Neural cell (in vitro differentiated cells): Measurements from ENCODE around the gene SLC8A3. TPM values are rescaled to one million over a fixed set of nuclear protein-coding genes. Genes with fewer than 3 reads are reported as not detected.
A peak's percentile ranks its signal among the peaks of the same experiment; 100 is the strongest.

Experiments
- H2AFZ ChIP-seq: fragments of 200-600, 300-800 bp; sonication (generic), shearing (Covaris generic); 2 replicates; pipeline ENCODE4 v1.6.0; 2014; ENCODE audit warnings: low read depth, mild to moderate bottlenecking, antibody characterized with exemption, low read length, moderate library complexity
- H3F3A ChIP-seq: fragments of 200-600 bp; shearing (Covaris generic); 2 replicates; pipeline ENCODE4 v1.6.1; 2016; ENCODE audit warnings: mild to moderate bottlenecking, moderate library complexity, mixed read lengths, antibody characterized with exemption, low read length; ENCODE audit not compliant: insufficient read depth, poor library complexity, severe bottlenecking
- H3K27ac ChIP-seq: fragments of 200-600, 300-800 bp; sonication (generic), shearing (Covaris generic); 2 replicates; pipeline ENCODE4 v1.5.1; 2014; ENCODE audit warnings: mild to moderate bottlenecking, low read length, moderate library complexity
- H3K27me3 ChIP-seq: fragments of 300-800, 200-600 bp; sonication (generic), shearing (Covaris generic); 2 replicates; pipeline ENCODE4 v1.6.0; 2014; ENCODE audit warnings: mild to moderate bottlenecking, low read depth, low read length, moderate library complexity; ENCODE audit not compliant: insufficient read depth
- H3K36me3 ChIP-seq: fragments of 300-800, 200-600 bp; sonication (generic), shearing (Covaris generic); 2 replicates; pipeline ENCODE4 v1.5.1; 2014; ENCODE audit warnings: mild to moderate bottlenecking, antibody characterized with exemption, low read length, moderate library complexity; ENCODE audit not compliant: insufficient read depth
- H3K4me2 ChIP-seq: fragments of 300-800, 200-600 bp; sonication (generic), shearing (Covaris generic); 2 replicates; pipeline ENCODE4 v1.6.0; 2014; ENCODE audit warnings: mild to moderate bottlenecking, low read length
- H3K4me3 ChIP-seq: fragments of 300-800, 200-600 bp; sonication (generic), shearing (Covaris generic); 2 replicates; pipeline ENCODE4 v1.5.1; 2014; ENCODE audit warnings: mild to moderate bottlenecking, low read length, moderate library complexity
- H3K79me2 ChIP-seq: fragments of 200-600 bp; shearing (Covaris generic); replicated peaks from 2 replicates; pipeline ENCODE4 v1.6.0; 2014; ENCODE audit warnings: mild to moderate bottlenecking, low read length, moderate library complexity; ENCODE audit not compliant: insufficient read depth
- H3K9ac ChIP-seq: fragments of 300-800, 200-600 bp; sonication (generic), shearing (Covaris generic); 2 replicates; pipeline ENCODE4 v1.6.1; 2016; ENCODE audit warnings: mild to moderate bottlenecking, low read length, mixed read lengths
- H3K9me2 ChIP-seq: fragments of 200-600 bp; shearing (Covaris generic); 2 replicates; pipeline ENCODE4 v1.6.1; 2016; ENCODE audit warnings: mild to moderate bottlenecking, low read length, mixed read lengths; ENCODE audit not compliant: insufficient read depth
- H3K9me3 ChIP-seq: fragments of 200-600, 300-800 bp; sonication (generic), shearing (Covaris generic); 2 replicates; pipeline ENCODE4 v1.6.1; 2016; ENCODE audit warnings: mild to moderate bottlenecking, mixed run types, low read length, moderate library complexity, mixed read lengths
- H4K20me1 ChIP-seq: fragments of 200-600 bp; shearing (Covaris generic); 2 replicates; pipeline ENCODE4 v1.6.1; 2016; ENCODE audit warnings: mild to moderate bottlenecking, mixed run types; ENCODE audit not compliant: insufficient read depth
- EP300 ChIP-seq: fragments of 450-650 bp; conservative IDR thresholded peaks from 2 replicates; pipeline ENCODE4 v1.6.1; 2014; ENCODE audit warnings: antibody characterized with exemption, mild to moderate bottlenecking, moderate library complexity; ENCODE audit not compliant: poor library complexity, severe bottlenecking
- EZH2 ChIP-seq: fragments of 200-600, 300-800 bp; shearing (Covaris generic), sonication (generic); IDR thresholded peaks from 2 replicates; pipeline ENCODE4 v1.6.1; 2014; ENCODE audit warnings: antibody characterized with exemption, low read length, borderline replicate concordance, mild to moderate bottlenecking; ENCODE audit not compliant: insufficient read depth, poor library complexity, severe bottlenecking
- MXI1 ChIP-seq: fragments of 450-650 bp; conservative IDR thresholded peaks from 2 replicates; pipeline ENCODE4 v1.6.1; 2014; ENCODE audit warnings: antibody characterized with exemption, mild to moderate bottlenecking; ENCODE audit not compliant: poor library complexity, severe bottlenecking
- POLR2AphosphoS5 ChIP-seq: IDR thresholded peaks from 2 replicates; pipeline ENCODE4 v1.6.1; 2012
- RAD21 ChIP-seq: fragments of 450-650 bp; conservative IDR thresholded peaks from 2 replicates; pipeline ENCODE4 v1.6.1; 2014; ENCODE audit warnings: antibody characterized with exemption, mild to moderate bottlenecking, moderate library complexity
- SMC3 ChIP-seq: fragments of 450-650 bp; conservative IDR thresholded peaks from 2 replicates; pipeline ENCODE4 v1.6.1; 2014; ENCODE audit warnings: antibody characterized with exemption, mild to moderate bottlenecking, moderate library complexity; ENCODE audit not compliant: poor library complexity
- TAF1 ChIP-seq: IDR thresholded peaks from 2 replicates; pipeline ENCODE4 v1.6.1; 2012; ENCODE audit warnings: low read depth
- polyA plus RNA-seq: library from polyadenylated mRNA; depleted of rRNA; stranded (reverse); fragments of >200 nt; gene quantifications from 2 replicates; pipeline ENCODE4 v1.2.3, GENCODE V29; 2014
- TF ChIP-seq, protein P1 (sequence below): IDR thresholded peaks from 2 replicates; pipeline ENCODE4 v1.6.1; 2012; ENCODE audit warnings: borderline replicate concordance
- TF ChIP-seq, protein P2 (sequence below): fragments of 450-650 bp; IDR thresholded peaks from 2 replicates; pipeline ENCODE4 v1.5.1; 2014; ENCODE audit warnings: antibody characterized with exemption, mild to moderate bottlenecking, moderate library complexity; ENCODE audit not compliant: poor library complexity, severe bottlenecking

The SLC8A3 gene
- polyA plus RNA-seq, 1 donor from 2014 or later: 2.9 TPM

DNA sequence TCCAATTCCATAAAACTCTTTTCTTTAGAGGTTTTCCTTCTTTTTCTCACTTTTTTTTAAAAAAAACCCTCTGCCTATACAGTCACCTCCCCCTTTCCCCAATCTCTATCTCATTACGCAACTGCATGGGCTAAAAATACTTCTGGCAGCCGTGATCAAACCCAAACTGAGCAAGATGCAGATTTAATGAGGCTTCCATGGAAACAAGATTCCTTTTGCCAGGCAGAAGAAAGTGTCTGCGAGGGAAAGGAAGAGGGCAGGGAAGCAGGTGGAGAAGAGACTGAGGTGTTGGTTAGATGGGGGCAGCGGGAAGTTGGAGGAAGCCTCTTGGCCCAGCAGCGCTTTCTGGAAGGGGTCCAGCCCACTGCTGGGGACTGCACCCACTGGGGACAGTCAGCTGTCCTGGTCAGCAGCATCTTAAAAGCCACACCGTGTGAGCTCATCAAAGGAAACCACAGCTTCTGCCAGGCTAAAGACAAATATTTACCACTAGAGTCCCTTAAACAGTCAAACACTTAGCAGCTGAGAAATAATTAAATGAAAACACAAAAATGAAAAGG lies 90.4 kb downstream of the SLC8A3 start:
- TF ChIP-seq MXI1 (no peak), SMC3 (no peak)
- TF ChIP-seq, protein P1, sequence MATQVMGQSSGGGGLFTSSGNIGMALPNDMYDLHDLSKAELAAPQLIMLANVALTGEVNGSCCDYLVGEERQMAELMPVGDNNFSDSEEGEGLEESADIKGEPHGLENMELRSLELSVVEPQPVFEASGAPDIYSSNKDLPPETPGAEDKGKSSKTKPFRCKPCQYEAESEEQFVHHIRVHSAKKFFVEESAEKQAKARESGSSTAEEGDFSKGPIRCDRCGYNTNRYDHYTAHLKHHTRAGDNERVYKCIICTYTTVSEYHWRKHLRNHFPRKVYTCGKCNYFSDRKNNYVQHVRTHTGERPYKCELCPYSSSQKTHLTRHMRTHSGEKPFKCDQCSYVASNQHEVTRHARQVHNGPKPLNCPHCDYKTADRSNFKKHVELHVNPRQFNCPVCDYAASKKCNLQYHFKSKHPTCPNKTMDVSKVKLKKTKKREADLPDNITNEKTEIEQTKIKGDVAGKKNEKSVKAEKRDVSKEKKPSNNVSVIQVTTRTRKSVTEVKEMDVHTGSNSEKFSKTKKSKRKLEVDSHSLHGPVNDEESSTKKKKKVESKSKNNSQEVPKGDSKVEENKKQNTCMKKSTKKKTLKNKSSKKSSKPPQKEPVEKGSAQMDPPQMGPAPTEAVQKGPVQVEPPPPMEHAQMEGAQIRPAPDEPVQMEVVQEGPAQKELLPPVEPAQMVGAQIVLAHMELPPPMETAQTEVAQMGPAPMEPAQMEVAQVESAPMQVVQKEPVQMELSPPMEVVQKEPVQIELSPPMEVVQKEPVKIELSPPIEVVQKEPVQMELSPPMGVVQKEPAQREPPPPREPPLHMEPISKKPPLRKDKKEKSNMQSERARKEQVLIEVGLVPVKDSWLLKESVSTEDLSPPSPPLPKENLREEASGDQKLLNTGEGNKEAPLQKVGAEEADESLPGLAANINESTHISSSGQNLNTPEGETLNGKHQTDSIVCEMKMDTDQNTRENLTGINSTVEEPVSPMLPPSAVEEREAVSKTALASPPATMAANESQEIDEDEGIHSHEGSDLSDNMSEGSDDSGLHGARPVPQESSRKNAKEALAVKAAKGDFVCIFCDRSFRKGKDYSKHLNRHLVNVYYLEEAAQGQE: peak; percentile 29
- Histone ChIP-seq H3K27ac (no peak overlapping the region), H3K4me3 (peak overlapping the region; percentile 30), H2AFZ (no peak overlapping the region), H3K9me3 (no peaks in the 10 kb centered on the region), H3K9me2 (no peaks in the 10 kb centered on the region), H3K4me2 (peak overlapping the region; percentile 44), H3K36me3 (no peaks in the 10 kb centered on the region), H3K79me2 (no peaks in the 10 kb centered on the region), H3K27me3 (no peaks in the 10 kb centered on the region), H3K9ac (no peak overlapping the region), H3F3A (no peaks in the 10 kb centered on the region), H4K20me1 (no peaks in the 10 kb centered on the region)

DNA sequence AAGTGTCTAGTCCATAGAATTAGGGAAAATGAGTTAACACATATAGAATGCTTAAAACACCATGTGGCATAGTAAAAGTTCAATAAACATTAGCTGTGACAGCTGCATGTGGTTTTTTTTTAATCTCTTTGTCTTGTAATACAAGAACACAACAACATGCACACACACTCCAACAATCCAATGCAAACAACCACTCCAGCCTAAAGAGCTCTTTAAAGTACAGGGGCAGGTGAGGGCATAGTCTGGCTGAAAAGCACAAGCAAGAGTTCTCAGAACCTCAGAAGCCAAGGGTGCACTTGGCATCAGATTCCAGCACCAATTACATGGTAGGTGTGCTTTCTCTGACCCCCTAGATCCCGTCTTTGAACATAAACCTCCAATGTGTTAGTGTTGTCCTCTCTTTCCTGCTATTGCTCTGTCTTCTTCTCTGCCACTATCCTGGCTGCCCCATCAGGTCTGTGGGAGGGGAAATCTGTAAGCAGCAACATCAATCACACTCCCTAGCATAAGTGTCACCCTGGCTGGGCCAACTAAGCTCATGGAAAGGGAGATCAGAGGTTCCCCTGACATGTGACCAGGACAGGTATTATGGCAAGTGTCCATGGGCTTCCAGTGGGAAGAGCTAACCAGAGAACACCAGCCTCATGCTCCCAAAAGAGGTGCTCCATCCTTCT lies 91.0 kb downstream of the SLC8A3 start:
- no peak overlapping the region for H3K9ac ChIP-seq
- TF ChIP-seq RAD21 (no peak), EP300 (no peak), EZH2 (no peak), SMC3 (no peak)
- H3K36me3 ChIP-seq: no peaks in the 10 kb centered on the region

DNA sequence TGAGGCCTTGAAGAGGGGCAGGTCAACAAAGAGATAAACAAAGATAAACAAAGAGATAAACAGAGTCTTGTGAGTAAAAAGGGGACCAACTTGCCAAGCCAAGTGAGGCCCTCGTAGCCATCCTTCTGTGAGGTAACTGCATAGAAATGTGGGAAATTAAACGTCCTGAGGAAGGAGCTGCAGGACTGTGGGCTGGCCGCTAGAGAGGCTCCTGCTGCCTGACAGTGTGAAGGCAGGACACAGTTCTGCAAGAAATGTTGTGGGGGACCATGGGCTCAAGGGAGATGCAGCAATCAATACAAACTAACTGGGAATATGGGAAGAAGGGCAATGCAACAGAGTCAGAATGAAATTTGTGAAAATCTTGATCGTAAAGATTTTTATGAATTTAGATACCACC lies 91.9 kb downstream of the SLC8A3 start:
- Histone ChIP-seq H3K4me3 (no peak overlapping the region), H3K9ac (no peak overlapping the region)
- no peak for TF ChIP-seq POLR2AphosphoS5
- TF ChIP-seq TAF1: no peak
- TF ChIP-seq EZH2: no peak
- peak; percentile 56 for TF ChIP-seq RAD21
- no peak for TF ChIP-seq EP300
- peak; percentile 33 for TF ChIP-seq SMC3
- TF ChIP-seq, protein P1: no peak
- TF ChIP-seq, protein P2, sequence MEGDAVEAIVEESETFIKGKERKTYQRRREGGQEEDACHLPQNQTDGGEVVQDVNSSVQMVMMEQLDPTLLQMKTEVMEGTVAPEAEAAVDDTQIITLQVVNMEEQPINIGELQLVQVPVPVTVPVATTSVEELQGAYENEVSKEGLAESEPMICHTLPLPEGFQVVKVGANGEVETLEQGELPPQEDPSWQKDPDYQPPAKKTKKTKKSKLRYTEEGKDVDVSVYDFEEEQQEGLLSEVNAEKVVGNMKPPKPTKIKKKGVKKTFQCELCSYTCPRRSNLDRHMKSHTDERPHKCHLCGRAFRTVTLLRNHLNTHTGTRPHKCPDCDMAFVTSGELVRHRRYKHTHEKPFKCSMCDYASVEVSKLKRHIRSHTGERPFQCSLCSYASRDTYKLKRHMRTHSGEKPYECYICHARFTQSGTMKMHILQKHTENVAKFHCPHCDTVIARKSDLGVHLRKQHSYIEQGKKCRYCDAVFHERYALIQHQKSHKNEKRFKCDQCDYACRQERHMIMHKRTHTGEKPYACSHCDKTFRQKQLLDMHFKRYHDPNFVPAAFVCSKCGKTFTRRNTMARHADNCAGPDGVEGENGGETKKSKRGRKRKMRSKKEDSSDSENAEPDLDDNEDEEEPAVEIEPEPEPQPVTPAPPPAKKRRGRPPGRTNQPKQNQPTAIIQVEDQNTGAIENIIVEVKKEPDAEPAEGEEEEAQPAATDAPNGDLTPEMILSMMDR: peak; percentile 62
- no peak for TF ChIP-seq MXI1

More for the DNA sequence above, 91.0 kb downstream of the SLC8A3 start:
- Histone ChIP-seq H3K4me3 (peak overlapping the region; percentile 30), H3F3A (no peaks in the 10 kb centered on the region), H3K27ac (no peak overlapping the region), H3K27me3 (no peaks in the 10 kb centered on the region), H3K9me2 (no peaks in the 10 kb centered on the region), H4K20me1 (no peaks in the 10 kb centered on the region), H3K79me2 (no peaks in the 10 kb centered on the region), H3K9me3 (no peaks in the 10 kb centered on the region), H3K4me2 (peak overlapping the region; percentile 44), H2AFZ (no peak overlapping the region)

More for the DNA sequence above, 91.9 kb downstream of the SLC8A3 start:
- Histone ChIP-seq H3K27me3 (no peaks in the 10 kb centered on the region), H3F3A (no peaks in the 10 kb centered on the region), H3K36me3 (no peaks in the 10 kb centered on the region), H2AFZ (no peak overlapping the region), H3K9me3 (no peaks in the 10 kb centered on the region), H3K79me2 (no peaks in the 10 kb centered on the region), H4K20me1 (no peaks in the 10 kb centered on the region), H3K27ac (no peak overlapping the region), H3K4me2 (no peak overlapping the region), H3K9me2 (no peaks in the 10 kb centered on the region)
